Gastrocnemius medialis (tissue), 4 donors: ENCODE measurements around the gene CPNE7.

Source experiments
- POLR2A ChIP-seq, 2 donors: fragments of 450-650 bp; IDR thresholded peaks; one replicate each; pipeline ENCODE4 v1.6.1; 2017; ENCODE audit warnings: antibody characterized with exemption in 2 of 2, mild to moderate bottlenecking in 2 of 2, moderate library complexity in 2 of 2
- TF ChIP-seq, protein P1 (sequence below), 5 experiments: fragments of 450-650 bp in 3 of 5; fragments of 200-600 bp in 2 of 5; sonication (generic) in 2 of 5; IDR thresholded peaks in 4 of 5; conservative IDR thresholded peaks in 1 of 5; 1 replicate in 4 of 5; 2 replicates in 1 of 5; pipeline ENCODE4 v1.5.1; 2016 to 2019; ENCODE audit warnings: antibody characterized with exemption in 5 of 5, mild to moderate bottlenecking in 3 of 5, moderate library complexity in 3 of 5

DNA sequence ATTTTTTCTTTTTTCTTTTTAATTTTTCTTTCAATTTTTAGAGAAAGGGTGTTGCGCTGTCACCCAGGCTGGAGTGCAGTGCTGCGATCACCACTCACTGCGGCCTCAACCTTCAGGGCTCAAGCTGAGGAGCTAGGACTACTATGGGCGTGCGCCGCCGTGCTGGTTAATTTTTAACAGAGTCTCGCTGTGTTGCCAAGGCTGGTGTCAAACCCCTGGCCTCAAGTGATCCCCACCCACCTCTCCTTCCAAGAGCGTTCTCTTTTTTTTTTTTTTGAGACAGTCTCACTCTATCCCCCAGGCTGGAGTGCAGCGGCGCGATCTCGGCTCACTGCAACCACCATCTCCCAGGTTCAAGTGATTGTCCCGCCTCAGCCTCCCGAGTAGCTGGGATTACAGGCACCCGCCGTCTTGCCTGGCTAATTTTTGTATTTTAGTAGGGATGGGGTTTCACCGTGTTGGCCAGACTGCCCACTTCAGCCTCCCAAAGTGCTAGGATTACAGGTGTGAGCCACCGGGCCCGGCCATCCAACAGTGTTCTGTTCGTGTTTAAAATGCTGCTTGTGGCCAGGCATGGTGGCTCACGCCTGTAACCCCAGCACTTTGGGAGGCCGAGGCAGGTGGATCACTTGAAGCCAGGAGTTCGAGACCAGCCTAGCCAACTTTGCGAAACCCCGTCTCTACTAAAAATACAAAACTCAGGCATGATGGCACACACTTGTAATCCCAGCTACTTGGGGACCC, 29.6 kb upstream of the CPNE7 start:
- TF ChIP-seq, protein P1, sequence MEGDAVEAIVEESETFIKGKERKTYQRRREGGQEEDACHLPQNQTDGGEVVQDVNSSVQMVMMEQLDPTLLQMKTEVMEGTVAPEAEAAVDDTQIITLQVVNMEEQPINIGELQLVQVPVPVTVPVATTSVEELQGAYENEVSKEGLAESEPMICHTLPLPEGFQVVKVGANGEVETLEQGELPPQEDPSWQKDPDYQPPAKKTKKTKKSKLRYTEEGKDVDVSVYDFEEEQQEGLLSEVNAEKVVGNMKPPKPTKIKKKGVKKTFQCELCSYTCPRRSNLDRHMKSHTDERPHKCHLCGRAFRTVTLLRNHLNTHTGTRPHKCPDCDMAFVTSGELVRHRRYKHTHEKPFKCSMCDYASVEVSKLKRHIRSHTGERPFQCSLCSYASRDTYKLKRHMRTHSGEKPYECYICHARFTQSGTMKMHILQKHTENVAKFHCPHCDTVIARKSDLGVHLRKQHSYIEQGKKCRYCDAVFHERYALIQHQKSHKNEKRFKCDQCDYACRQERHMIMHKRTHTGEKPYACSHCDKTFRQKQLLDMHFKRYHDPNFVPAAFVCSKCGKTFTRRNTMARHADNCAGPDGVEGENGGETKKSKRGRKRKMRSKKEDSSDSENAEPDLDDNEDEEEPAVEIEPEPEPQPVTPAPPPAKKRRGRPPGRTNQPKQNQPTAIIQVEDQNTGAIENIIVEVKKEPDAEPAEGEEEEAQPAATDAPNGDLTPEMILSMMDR (IDR thresholded peaks at IDR 0.05 in 4 of 5, conservative IDR thresholded peaks at IDR 0.05 in 1 of 5) = no peak
- no peak for TF ChIP-seq POLR2A (IDR thresholded peaks at IDR 0.05)
